GM12872 (cell line): Measurements from ENCODE around the gene ELOVL4.

Experiments used
- TF ChIP-seq, protein P1 (sequence below): IDR thresholded peaks from 3 replicates; pipeline ENCODE4 v1.5.1; 2011; ENCODE audit warnings: low read depth, mild to moderate bottlenecking, low read length, moderate library complexity; ENCODE audit not compliant: insufficient read depth

Gene ELOVL4

DNA sequence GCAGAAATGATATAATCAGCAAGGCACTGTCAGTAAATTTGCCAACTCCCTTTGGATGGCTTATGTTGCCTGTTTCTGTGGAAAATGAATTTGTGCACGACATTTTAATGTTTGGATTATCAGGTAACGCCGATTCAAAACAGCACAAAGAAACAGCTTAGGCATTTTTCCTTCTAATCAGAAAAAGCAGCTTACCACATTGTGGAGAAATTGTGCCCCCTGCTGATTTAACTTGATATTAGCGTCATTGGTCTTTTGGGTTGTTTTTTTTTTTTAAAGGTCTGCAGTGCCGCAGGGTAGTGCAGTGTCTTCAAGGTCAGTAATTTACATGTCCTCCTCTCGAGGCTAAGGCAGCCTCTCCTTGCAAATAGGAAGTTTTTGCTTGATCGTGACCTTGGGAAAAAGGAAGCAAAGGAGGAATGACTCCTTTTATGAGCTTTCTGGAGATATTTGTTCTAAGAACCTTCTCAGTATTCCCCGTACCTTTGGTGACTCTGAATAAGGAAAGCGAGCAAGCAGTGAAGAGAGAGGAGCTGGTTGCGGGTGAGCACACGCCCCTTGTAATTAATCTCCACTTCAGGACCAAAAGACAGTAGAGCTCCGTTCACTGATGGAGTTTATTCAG, 79.1 kb downstream of the ELOVL4 start:
- TF ChIP-seq, protein P1, sequence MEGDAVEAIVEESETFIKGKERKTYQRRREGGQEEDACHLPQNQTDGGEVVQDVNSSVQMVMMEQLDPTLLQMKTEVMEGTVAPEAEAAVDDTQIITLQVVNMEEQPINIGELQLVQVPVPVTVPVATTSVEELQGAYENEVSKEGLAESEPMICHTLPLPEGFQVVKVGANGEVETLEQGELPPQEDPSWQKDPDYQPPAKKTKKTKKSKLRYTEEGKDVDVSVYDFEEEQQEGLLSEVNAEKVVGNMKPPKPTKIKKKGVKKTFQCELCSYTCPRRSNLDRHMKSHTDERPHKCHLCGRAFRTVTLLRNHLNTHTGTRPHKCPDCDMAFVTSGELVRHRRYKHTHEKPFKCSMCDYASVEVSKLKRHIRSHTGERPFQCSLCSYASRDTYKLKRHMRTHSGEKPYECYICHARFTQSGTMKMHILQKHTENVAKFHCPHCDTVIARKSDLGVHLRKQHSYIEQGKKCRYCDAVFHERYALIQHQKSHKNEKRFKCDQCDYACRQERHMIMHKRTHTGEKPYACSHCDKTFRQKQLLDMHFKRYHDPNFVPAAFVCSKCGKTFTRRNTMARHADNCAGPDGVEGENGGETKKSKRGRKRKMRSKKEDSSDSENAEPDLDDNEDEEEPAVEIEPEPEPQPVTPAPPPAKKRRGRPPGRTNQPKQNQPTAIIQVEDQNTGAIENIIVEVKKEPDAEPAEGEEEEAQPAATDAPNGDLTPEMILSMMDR = peak; percentile 67
